HepG2 (cell line): ENCODE data around the gene MAIP1. TPM values are rescaled to one million over a fixed set of nuclear protein-coding genes. Genes with fewer than 3 reads are reported as not detected.

Source experiments
- ATAC-seq: fragments of 200-7000 bp; cut with Tn5 transposase; 3 replicates; pipeline ENCODE4 v1.9.1; 2020; ENCODE audit warnings: mild to moderate bottlenecking, moderate library complexity
- BruUV-seq: library from RNA; stranded (reverse); fragments of 400-500 nt; replicated peaks from 2 replicates; lab custom pipeline; 2021; lab: Mats Ljungman, UMichigan
- CTCF ChIA-PET: fragments of 300-600 bp; formaldehyde crosslinking; extraction: SDS; loops from one replicate; lab custom pipeline; 2021; ENCODE audit warnings: low total read pairs, inconsistent platforms, low intra/inter-chr PET ratio; lab: Yijun Ruan, JAX
- POLR2A ChIA-PET: fragments of 350-600 bp; sonication (Branson Sonifier 250); formaldehyde crosslinking; loops from one replicate; lab custom pipeline; 2020; ENCODE audit warnings: antibody characterized with exemption, inconsistent platforms; lab: Yijun Ruan, JAX
- DNase-seq: peaks from one replicate; pipeline ENCODE4 v3.0.0-alpha.2; 2015; ENCODE audit warnings: low spot score
- FAIRE-seq: peaks from 3 replicates; lab custom pipeline; 2011; peaks lifted over from hg19 to GRCh38; lab: Jason Lieb, UNC
- H2AFZ ChIP-seq: one replicate; pipeline ENCODE4 v1.6.1; 2011; ENCODE audit warnings: low read length, inconsistent platforms
- H3K27ac ChIP-seq: fragments of 300-600 bp; 3 replicates; pipeline ENCODE4 v1.8.0; 2011; ENCODE audit warnings: mixed run types, mild to moderate bottlenecking, mixed read lengths, low read length, inconsistent platforms; ENCODE audit not compliant: insufficient read depth; ENCODE audit errors: extremely low read length
- H3K27me3 ChIP-seq, 2 experiments: fragments of 200-600 bp in 1 of 2; 2 replicates in 1 of 2; 3 replicates in 1 of 2; pipeline versions ENCODE4 v1.6.0 to v1.8.0; 2011; ENCODE audit warnings: low read length in 2 of 2, mild to moderate bottlenecking in 2 of 2, moderate library complexity in 2 of 2, inconsistent platforms in 1 of 2; ENCODE audit not compliant: insufficient read depth in 2 of 2, control insufficient read depth in 1 of 2
- H3K36me3 ChIP-seq, 2 experiments: fragments of 200-600 bp in 1 of 2; replicated peaks in 1 of 2; 2 replicates in 1 of 2; 3 replicates in 1 of 2; pipeline versions ENCODE4 v1.5.1 to v1.8.0; 2011; ENCODE audit warnings: low read length in 2 of 2, inconsistent platforms in 1 of 2; ENCODE audit not compliant: insufficient read depth in 2 of 2, control insufficient read depth in 1 of 2
- H3K4me1 ChIP-seq: 2 replicates; pipeline ENCODE4 v1.5.1; 2012; ENCODE audit warnings: low read length, inconsistent platforms; ENCODE audit not compliant: insufficient read depth
- H3K4me2 ChIP-seq: 2 replicates; pipeline ENCODE4 v1.6.0; 2011; ENCODE audit warnings: low read depth, low read length, inconsistent platforms
- H3K4me3 ChIP-seq, 3 experiments: fragments of 200-600 bp in 1 of 3; sonication (generic), shearing (Covaris generic) in 1 of 3; replicated peaks in 1 of 3; 2 replicates each; pipeline ENCODE4 v1.5.1; 2011 to 2016; ENCODE audit warnings: low read length in 3 of 3, inconsistent platforms in 2 of 3, low read depth in 2 of 3, mild to moderate bottlenecking in 2 of 3, control low read depth in 1 of 3, mixed read lengths in 1 of 3; ENCODE audit not compliant: insufficient read depth in 1 of 3
- H3K79me2 ChIP-seq: one replicate; pipeline ENCODE4 v1.6.1; 2011; ENCODE audit warnings: low read length, inconsistent platforms; ENCODE audit not compliant: insufficient read depth
- H3K9ac ChIP-seq: 2 replicates; pipeline ENCODE4 v1.6.0; 2011; ENCODE audit warnings: mild to moderate bottlenecking, low read depth, low read length, inconsistent platforms; ENCODE audit not compliant: insufficient read depth
- H3K9me3 ChIP-seq: 2 replicates; pipeline ENCODE4 v1.5.1; 2012; ENCODE audit warnings: mild to moderate bottlenecking, low read length
- H4K20me1 ChIP-seq: 2 replicates; pipeline ENCODE4 v1.6.0; 2011; ENCODE audit warnings: inconsistent platforms, mild to moderate bottlenecking, low read length, moderate library complexity; ENCODE audit not compliant: insufficient read depth
- HOXA3 ChIP-seq: sonication (generic); formaldehyde crosslinking; IDR thresholded peaks from 2 replicates; pipeline ENCODE4 v1.5.0; 2020; ENCODE audit warnings: missing genetic modification reagents
- KAT8 ChIP-seq: IDR thresholded peaks from 2 replicates; pipeline ENCODE4 v1.6.1; 2016; ENCODE audit warnings: missing genetic modification reagents, missing compliant biosample characterization
- SP140L ChIP-seq: sonication (generic); formaldehyde crosslinking; IDR thresholded peaks from 2 replicates; pipeline ENCODE4 v1.4.0; 2020; ENCODE audit warnings: missing genetic modification reagents, borderline replicate concordance
- ZFYVE20 ChIP-seq: sonication (generic); formaldehyde crosslinking; IDR thresholded peaks from 2 replicates; pipeline ENCODE4 v1.8.0; 2023; ENCODE audit warnings: low read depth, mild to moderate bottlenecking, moderate library complexity, missing genetic modification reagents, borderline replicate concordance
- ZNF572 ChIP-seq: sonication (generic); formaldehyde crosslinking; IDR thresholded peaks from 2 replicates; pipeline ENCODE4 v1.5.1; 2020; ENCODE audit warnings: mild to moderate bottlenecking, missing genetic modification reagents
- ZNF614 ChIP-seq: IDR thresholded peaks from 2 replicates; pipeline ENCODE4 v1.6.1; 2018; ENCODE audit warnings: missing biosample characterization, missing genetic modification reagents, inconsistent platforms, borderline replicate concordance
- ZNF782 ChIP-seq: sonication (generic); formaldehyde crosslinking; IDR thresholded peaks from 2 replicates; pipeline ENCODE4 v1.4.0; 2020; ENCODE audit warnings: missing genetic modification reagents, mild to moderate bottlenecking, borderline replicate concordance
- ZNF879 ChIP-seq: sonication (generic); formaldehyde crosslinking; IDR thresholded peaks from 2 replicates; pipeline ENCODE4 v1.8.1; 2023; ENCODE audit warnings: missing genetic modification reagents
- WGBS: methylation state at CpG from one replicate; pipeline ENCODE4 v1.1.6; 2017; ENCODE audit warnings: low lambda C conversion rate; 5-methylcytosine and 5-hydroxymethylcytosine counted together
- in situ Hi-C: cut with HindIII; loops from 2 replicates; pipeline ENCODE4 v1.10.0; 2017; ENCODE audit warnings: low pct_unique_long_range_greater_than_20kb; ENCODE audit not compliant: extremely low pct_ligation_motif_present
- intact Hi-C: fragments of 100-400 bp; cut with micrococcal nuclease; formaldehyde crosslinking; loops from one replicate; pipeline ENCODE4 v1.10.0; 2022; ENCODE audit not compliant: unreplicated experiment
- polyA plus RNA-seq, 8 experiments: library from polyadenylated mRNA; depleted of rRNA in 3 of 8; stranded (reverse) in 7 of 8; unstranded in 1 of 8; fragments of >200 nt; fragmentation: Illumina TruSeq in 4 of 8; extraction: Trizol in 4 of 8; gene quantifications; 2 replicates each; pipeline versions ENCODE4 v1.2.1 to v1.2.3, GENCODE V29; 2011 to 2016; ENCODE audit warnings: low read depth in 4 of 8, missing spikeins in 1 of 8, mixed read lengths in 1 of 8; ENCODE audit not compliant: insufficient read depth in 1 of 8
- total RNA-seq, 5 experiments: library from RNA; depleted of rRNA; stranded (reverse); fragments of >200 nt; fragmentation: Illumina TruSeq; extraction: Trizol; gene quantifications; 2 replicates each; pipeline ENCODE4 v1.2.3, GENCODE V29; 2016; ENCODE audit warnings: low read depth in 1 of 5
- TF ChIP-seq, protein P1 (sequence below): sonication (generic); formaldehyde crosslinking; IDR thresholded peaks from one replicate; pipeline ENCODE4 v1.5.1; 2020; ENCODE audit warnings: mild to moderate bottlenecking, missing genetic modification reagents; ENCODE audit errors: not compliant biosample characterization
- TF ChIP-seq, protein P2 (sequence below): sonication (generic); formaldehyde crosslinking; IDR thresholded peaks from 2 replicates; pipeline ENCODE4 v1.4.0; 2020; ENCODE audit warnings: low read depth, mild to moderate bottlenecking, missing genetic modification reagents

MAIP1 gene
- total and polyA plus RNA-seq, 2 of the 13 experiments (the other 11 are each of a cell fraction or from before 2014, with no cell fraction given), result 22.3 to 72.9 TPM

DNA sequence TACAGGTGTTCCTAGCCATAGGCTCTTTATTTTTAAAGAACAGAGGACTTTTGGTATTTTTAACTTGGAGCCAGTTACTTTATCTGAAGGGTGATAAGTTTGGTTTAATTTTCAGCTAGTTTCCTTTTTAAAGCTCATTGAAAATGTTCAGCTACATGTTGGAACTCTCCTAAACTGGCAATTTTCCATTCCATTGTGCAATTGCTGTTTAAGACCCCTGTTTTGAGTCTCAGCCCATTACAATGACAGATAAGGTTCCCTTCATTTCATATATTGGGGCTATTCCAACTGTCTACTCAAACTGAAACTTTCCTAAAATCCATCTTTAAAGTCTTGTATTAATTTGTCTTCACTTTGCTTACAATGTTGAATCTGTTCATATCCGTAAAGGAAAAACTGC lies 11.6 kb downstream of the MAIP1 start:
- TF ChIP-seq ZNF572 (CRISPR knock-in tag) (no peak), HOXA3 (no peak), ZNF782 (no peak), ZFYVE20 (no peak), SP140L (CRISPR knock-in tag) (no peak), ZNF614 (CRISPR knock-in tag) (no peak), ZNF879 (no peak), KAT8 (CRISPR knock-in tag) (no peak)
- TF ChIP-seq, protein P1, sequence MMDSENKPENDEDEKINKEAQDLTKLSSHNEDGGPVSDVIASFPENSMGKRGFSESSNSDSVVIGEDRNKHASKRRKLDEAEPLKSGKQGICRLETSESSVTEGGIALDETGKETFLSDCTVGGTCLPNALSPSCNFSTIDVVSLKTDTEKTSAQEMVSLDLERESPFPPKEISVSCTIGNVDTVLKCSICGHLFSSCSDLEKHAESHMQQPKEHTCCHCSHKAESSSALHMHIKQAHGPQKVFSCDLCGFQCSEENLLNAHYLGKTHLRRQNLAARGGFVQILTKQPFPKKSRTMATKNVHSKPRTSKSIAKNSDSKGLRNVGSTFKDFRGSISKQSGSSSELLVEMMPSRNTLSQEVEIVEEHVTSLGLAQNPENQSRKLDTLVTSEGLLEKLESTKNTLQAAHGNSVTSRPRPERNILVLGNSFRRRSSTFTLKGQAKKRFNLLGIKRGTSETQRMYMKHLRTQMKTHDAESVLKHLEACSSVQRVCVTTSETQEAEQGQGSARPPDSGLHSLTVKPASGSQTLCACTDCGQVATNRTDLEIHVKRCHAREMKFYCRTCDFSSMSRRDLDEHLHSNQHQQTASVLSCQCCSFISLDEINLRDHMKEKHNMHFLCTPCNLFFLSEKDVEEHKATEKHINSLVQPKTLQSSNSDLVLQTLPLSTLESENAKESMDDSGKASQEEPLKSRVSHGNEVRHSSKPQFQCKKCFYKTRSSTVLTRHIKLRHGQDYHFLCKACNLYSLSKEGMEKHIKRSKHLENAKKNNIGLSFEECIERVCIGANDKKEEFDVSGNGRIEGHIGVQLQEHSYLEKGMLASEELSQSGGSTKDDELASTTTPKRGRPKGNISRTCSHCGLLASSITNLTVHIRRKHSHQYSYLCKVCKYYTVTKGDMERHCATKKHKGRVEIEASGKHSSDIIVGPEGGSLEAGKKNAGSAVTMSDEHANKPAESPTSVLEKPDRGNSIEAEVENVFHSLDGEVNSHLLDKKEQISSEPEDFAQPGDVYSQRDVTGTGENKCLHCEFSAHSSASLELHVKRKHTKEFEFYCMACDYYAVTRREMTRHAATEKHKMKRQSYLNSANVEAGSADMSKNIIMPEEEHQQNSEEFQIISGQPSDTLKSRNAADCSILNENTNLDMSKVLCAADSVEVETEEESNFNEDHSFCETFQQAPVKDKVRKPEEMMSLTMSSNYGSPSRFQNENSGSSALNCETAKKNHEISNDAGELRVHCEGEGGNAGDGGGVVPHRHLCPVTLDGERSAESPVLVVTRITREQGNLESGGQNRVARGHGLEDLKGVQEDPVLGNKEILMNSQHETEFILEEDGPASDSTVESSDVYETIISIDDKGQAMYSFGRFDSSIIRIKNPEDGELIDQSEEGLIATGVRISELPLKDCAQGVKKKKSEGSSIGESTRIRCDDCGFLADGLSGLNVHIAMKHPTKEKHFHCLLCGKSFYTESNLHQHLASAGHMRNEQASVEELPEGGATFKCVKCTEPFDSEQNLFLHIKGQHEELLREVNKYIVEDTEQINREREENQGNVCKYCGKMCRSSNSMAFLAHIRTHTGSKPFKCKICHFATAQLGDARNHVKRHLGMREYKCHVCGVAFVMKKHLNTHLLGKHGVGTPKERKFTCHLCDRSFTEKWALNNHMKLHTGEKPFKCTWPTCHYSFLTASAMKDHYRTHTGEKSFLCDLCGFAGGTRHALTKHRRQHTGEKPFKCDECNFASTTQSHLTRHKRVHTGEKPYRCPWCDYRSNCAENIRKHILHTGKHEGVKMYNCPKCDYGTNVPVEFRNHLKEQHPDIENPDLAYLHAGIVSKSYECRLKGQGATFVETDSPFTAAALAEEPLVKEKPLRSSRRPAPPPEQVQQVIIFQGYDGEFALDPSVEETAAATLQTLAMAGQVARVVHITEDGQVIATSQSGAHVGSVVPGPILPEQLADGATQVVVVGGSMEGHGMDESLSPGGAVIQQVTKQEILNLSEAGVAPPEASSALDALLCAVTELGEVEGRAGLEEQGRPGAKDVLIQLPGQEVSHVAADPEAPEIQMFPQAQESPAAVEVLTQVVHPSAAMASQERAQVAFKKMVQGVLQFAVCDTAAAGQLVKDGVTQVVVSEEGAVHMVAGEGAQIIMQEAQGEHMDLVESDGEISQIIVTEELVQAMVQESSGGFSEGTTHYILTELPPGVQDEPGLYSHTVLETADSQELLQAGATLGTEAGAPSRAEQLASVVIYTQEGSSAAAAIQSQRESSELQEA (CRISPR knock-in tag), result no peak
- TF ChIP-seq, protein P2, sequence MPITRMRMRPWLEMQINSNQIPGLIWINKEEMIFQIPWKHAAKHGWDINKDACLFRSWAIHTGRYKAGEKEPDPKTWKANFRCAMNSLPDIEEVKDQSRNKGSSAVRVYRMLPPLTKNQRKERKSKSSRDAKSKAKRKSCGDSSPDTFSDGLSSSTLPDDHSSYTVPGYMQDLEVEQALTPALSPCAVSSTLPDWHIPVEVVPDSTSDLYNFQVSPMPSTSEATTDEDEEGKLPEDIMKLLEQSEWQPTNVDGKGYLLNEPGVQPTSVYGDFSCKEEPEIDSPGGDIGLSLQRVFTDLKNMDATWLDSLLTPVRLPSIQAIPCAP (CRISPR knock-in tag), result no peak
- Histone ChIP-seq H3K4me1 (peaks cover 3% of the 10 kb centered on the region; the same call in 1 of the 2 replicates), H3K79me2 (no peaks in the 10 kb centered on the region), H3K36me3 (peaks cover 7 to 30% of the 10 kb centered on the region in 2 experiments; a peak in 4 of 5 replicates), H3K4me3 (no peak overlapping the region), H2AFZ (no peak overlapping the region), H3K4me2 (no peak overlapping the region), H3K27me3 (no peaks in the 10 kb centered on the region), H3K27ac (no peak overlapping the region), H4K20me1 (0 out of 2 replicates have a peak, but pooled peaks cover 2% of the 10 kb centered on the region), H3K9me3 (no peaks in the 10 kb centered on the region), H3K9ac (no peak overlapping the region)
- ChIA-PET POLR2A (no interaction called here), CTCF (no interaction called here)
- intact Hi-C loops (no loop called here), in situ Hi-C loops (loop anchor here (25.0 kb wide), 1 partner anchor 845 kb away; the partner anchor contains the start of gene BZW1)
- BruUV-seq, result no TSS peak
- ATAC-seq, result no peak
- DNase-seq, result no peak
- FAIRE-seq, result no peak
- WGBS, result 95% methylated on average over 1 of the region's 1 CpG
